ENCODE measurements around the gene RAB40C.
"Not testable (repeated sequence)": the region's sequence is repeated elsewhere in the genome, so short reads cannot be mapped to it uniquely, and the experiment has no call there.

RAB40C gene

GRCh38 chr16:591231-591630 lies 1.4 kb downstream of the RAB40C start:
- no peak for DNase-seq

- no peak for DNase-seq
Observed at GRCh38 chr16:591892-592517, 2.1 kb downstream of the RAB40C start.

GRCh38 chr16:592518-593306 lies 2.8 kb downstream of the RAB40C start:
- DNase-seq: no peak

- no peak for DNase-seq
Observed at GRCh38 chr16:593406-593805, 3.5 kb downstream of the RAB40C start.

GRCh38 chr16:593807-594206 lies 3.9 kb downstream of the RAB40C start:
- no peak for DNase-seq

- DNase-seq: no peak
Observed at GRCh38 chr16:595094-595528, 5.2 kb downstream of the RAB40C start.

- DNase-seq: no peak
Observed at GRCh38 chr16:595942-596735, 6.3 kb downstream of the RAB40C start.

- DNase-seq: no peak
Observed at GRCh38 chr16:596736-597060, 6.8 kb downstream of the RAB40C start.

GRCh38 chr16:597655-598054 lies 7.8 kb downstream of the RAB40C start:
- DNase-seq: not testable (repeated sequence)

GRCh38 chr16:598823-599739 lies 9.2 kb downstream of the RAB40C start:
- DNase-seq: no peak

GRCh38 chr16:600781-601180 lies 10.9 kb downstream of the RAB40C start:
- no peak for DNase-seq

- DNase-seq: no peak
Observed at GRCh38 chr16:603933-604332, 14.1 kb downstream of the RAB40C start.

- DNase-seq: no peak
Observed at GRCh38 chr16:606656-607307, 16.9 kb downstream of the RAB40C start.

GRCh38 chr16:608019-608418 lies 18.2 kb downstream of the RAB40C start:
- DNase-seq: no peak

- no peak for DNase-seq
Observed at GRCh38 chr16:609316-609715, 19.4 kb downstream of the RAB40C start.

GRCh38 chr16:609984-610383 lies 20.1 kb downstream of the RAB40C start:
- no peak for DNase-seq

GRCh38 chr16:610513-611381 lies 20.9 kb downstream of the RAB40C start:
- peak; percentile 67 for DNase-seq

GRCh38 chr16:615122-615521 lies 25.3 kb downstream of the RAB40C start:
- no peak for DNase-seq

GRCh38 chr16:616733-617586 lies 27.1 kb downstream of the RAB40C start:
- DNase-seq: no peak

GRCh38 chr16:617855-618254 lies 28.0 kb downstream of the RAB40C start:
- DNase-seq: no peak
